Liver (tissue), 9 donors: ENCODE measurements around the gene MTIF2. TPM values are rescaled to one million over a fixed set of nuclear protein-coding genes. Genes with fewer than 3 reads are reported as not detected.
A peak's percentile ranks its signal among the peaks of the same experiment; 100 is the strongest.

Source experiments
- DNase-seq: peaks from one replicate; pipeline ENCODE4 v3.0.0-alpha.2; 2017; ENCODE audit warnings: low spot score
- H3K27ac ChIP-seq, 2 donors: one replicate each; pipeline ENCODE4 v1.7.0; 2013; ENCODE audit warnings: inconsistent platforms in 2 of 2, low read length in 2 of 2, control low read depth in 1 of 2, low read depth in 1 of 2, mild to moderate bottlenecking in 1 of 2
- H3K27me3 ChIP-seq, 4 donors: one replicate each; pipeline versions ENCODE4 v1.6.1 to v1.7.0; 2013; ENCODE audit warnings: low read length in 3 of 4, inconsistent platforms in 1 of 4, mild to moderate bottlenecking in 1 of 4, moderate library complexity in 1 of 4; ENCODE audit not compliant: control insufficient read depth in 4 of 4, insufficient read depth in 4 of 4
- H3K36me3 ChIP-seq, 4 donors: one replicate each; pipeline versions ENCODE4 v1.6.1 to v1.7.0; 2013; ENCODE audit warnings: low read length in 3 of 4, mild to moderate bottlenecking in 3 of 4, low read depth in 1 of 4, moderate library complexity in 1 of 4; ENCODE audit not compliant: control insufficient read depth in 4 of 4, insufficient read depth in 3 of 4
- H3K4me1 ChIP-seq, 4 donors: one replicate each; pipeline versions ENCODE4 v1.6.1 to v1.7.0; 2013; ENCODE audit warnings: low read length in 3 of 4, mild to moderate bottlenecking in 3 of 4, moderate library complexity in 1 of 4; ENCODE audit not compliant: control insufficient read depth in 4 of 4, insufficient read depth in 4 of 4
- H3K4me3 ChIP-seq, 3 donors: one replicate each; pipeline versions ENCODE4 v1.6.1 to v1.7.0; 2013; ENCODE audit warnings: low read length in 3 of 3, control low read depth in 1 of 3, low read depth in 1 of 3, mild to moderate bottlenecking in 1 of 3
- H3K9ac ChIP-seq, 2 donors: one replicate each; pipeline ENCODE4 v1.7.0; 2013; ENCODE audit warnings: low read length in 2 of 2, mild to moderate bottlenecking in 2 of 2, moderate library complexity in 2 of 2, control low read depth in 1 of 2, low read depth in 1 of 2
- H3K9me3 ChIP-seq, 4 donors: one replicate each; pipeline versions ENCODE4 v1.6.1 to v1.7.0; 2013; ENCODE audit warnings: low read length in 3 of 4; ENCODE audit not compliant: control insufficient read depth in 4 of 4
- ATF3 ChIP-seq: IDR thresholded peaks from 2 replicates; pipeline ENCODE4 v1.6.1; 2016; ENCODE audit warnings: antibody characterized with exemption
- CTCF ChIP-seq: fragments of 150-350 bp; IDR thresholded peaks from 2 replicates; pipeline ENCODE4 v1.5.1; 2017; ENCODE audit warnings: improper control_type of control experiment, low read depth, low read length; ENCODE audit not compliant: missing input control
- EGR1 ChIP-seq, 2 donors: IDR thresholded peaks; 2 replicates each; pipeline ENCODE4 v1.6.1; 2016 to 2018; ENCODE audit warnings: antibody characterized with exemption in 2 of 2, low read depth in 2 of 2
- FOXA1 ChIP-seq: IDR thresholded peaks from 2 replicates; pipeline ENCODE4 v1.6.1; 2016; ENCODE audit warnings: antibody characterized with exemption
- FOXA2 ChIP-seq: IDR thresholded peaks from 2 replicates; pipeline ENCODE4 v1.6.1; 2016; ENCODE audit warnings: antibody characterized with exemption
- GABPA ChIP-seq, 2 donors: IDR thresholded peaks in 1 of 2; conservative IDR thresholded peaks in 1 of 2; 2 replicates each; pipeline ENCODE4 v1.6.1; 2016; ENCODE audit warnings: antibody characterized with exemption in 2 of 2, mild to moderate bottlenecking in 1 of 2, moderate library complexity in 1 of 2
- HNF4A ChIP-seq, 2 donors: conservative IDR thresholded peaks; 2 replicates each; pipeline ENCODE4 v1.6.1; 2016; ENCODE audit warnings: antibody characterized with exemption in 2 of 2, mild to moderate bottlenecking in 2 of 2
- JUND ChIP-seq, 2 donors: IDR thresholded peaks; 2 replicates each; pipeline ENCODE4 v1.6.1; 2016; ENCODE audit warnings: antibody characterized with exemption in 2 of 2
- NR2F2 ChIP-seq: IDR thresholded peaks from 2 replicates; pipeline ENCODE4 v1.6.1; 2016; ENCODE audit warnings: antibody characterized with exemption
- RAD21 ChIP-seq, 2 donors: IDR thresholded peaks; 2 replicates each; pipeline ENCODE4 v1.6.1; 2016; ENCODE audit warnings: antibody characterized with exemption in 2 of 2, mild to moderate bottlenecking in 2 of 2
- REST ChIP-seq: IDR thresholded peaks from 2 replicates; pipeline ENCODE4 v1.6.1; 2016; ENCODE audit warnings: antibody characterized with exemption, mild to moderate bottlenecking
- RXRA ChIP-seq, 2 donors: IDR thresholded peaks; 2 replicates each; pipeline ENCODE4 v1.6.1; 2017 to 2018; ENCODE audit warnings: antibody characterized with exemption in 2 of 2, mild to moderate bottlenecking in 1 of 2
- SP1 ChIP-seq: IDR thresholded peaks from 2 replicates; pipeline ENCODE4 v1.6.1; 2018; ENCODE audit warnings: antibody characterized with exemption, mild to moderate bottlenecking
- YY1 ChIP-seq: IDR thresholded peaks from 2 replicates; pipeline ENCODE4 v1.6.1; 2016; ENCODE audit warnings: antibody characterized with exemption, mild to moderate bottlenecking
- ZBTB33 ChIP-seq: IDR thresholded peaks from 2 replicates; pipeline ENCODE4 v1.6.1; 2016; ENCODE audit warnings: antibody characterized with exemption
- WGBS: extraction: QIAGEN DNeasy Blood & Tissue Kit; methylation state at CpG from one replicate; pipeline ENCODE4 v1.1.7; 2013; 5-methylcytosine and 5-hydroxymethylcytosine counted together
- polyA plus RNA-seq, 2 donors: library from polyadenylated mRNA; stranded (reverse) in 1 of 2; unstranded in 1 of 2; fragments of 200-250 nt in 1 of 2; fragments of >200 nt in 1 of 2; fragmentation: Nextera tagmentation in 1 of 2; extraction: Ambion mirVana in 1 of 2; gene quantifications; one replicate each; pipeline versions ENCODE4 v1.2.1 to v1.2.3, GENCODE V29; 2013 to 2015
- total RNA-seq, 2 donors: library from RNA; depleted of rRNA; stranded (reverse); fragments of >200 nt; gene quantifications; one replicate each; pipeline ENCODE4 v1.2.3, GENCODE V29; 2014
- donor health status: healthy.
- donor health status: healthy.
- donor health status: healthy.
- donor health status: healthy.
- donor health status: healthy.

MTIF2 gene
- total and polyA plus RNA-seq, 4 donors = 15.4 to 29.7 (median 18.2) TPM

GRCh38 chr2:55224761-55225261 is 44.2 kb downstream of the MTIF2 start (continued):
- TF ChIP-seq REST (no peak), YY1 (no peak), EGR1 (IDR thresholded peaks at IDR 0.05; ENCODE audit: low read depth in 2 of 2) (no peak), RAD21 (IDR thresholded peaks at IDR 0.05) (no peak), RXRA (IDR thresholded peaks at IDR 0.05) (no peak), ATF3 (no peak), GABPA (IDR thresholded peaks at IDR 0.05 in 1 of 2, conservative IDR thresholded peaks at IDR 0.05 in 1 of 2) (no peak)

GRCh38 chr2:55223958-55224760 is 44.9 kb downstream of the MTIF2 start:
- H3K27me3 ChIP-seq = no peaks in the 10 kb centered on the region
- 87% methylated on average over 25 of the region's 25 CpGs for WGBS
- H3K9me3 ChIP-seq = no peaks in the 10 kb centered on the region
- no peak for TF ChIP-seq GABPA (IDR thresholded peaks at IDR 0.05 in 1 of 2, conservative IDR thresholded peaks at IDR 0.05 in 1 of 2)
- peak in 1 of 2 donors; percentile 21 for TF ChIP-seq RXRA (IDR thresholded peaks at IDR 0.05)
- no peak for TF ChIP-seq JUND (IDR thresholded peaks at IDR 0.05)
- TF ChIP-seq NR2F2 = peak; percentile 55
- peak overlapping the region in 1 of 2 donors; percentile 76 for H3K27ac ChIP-seq
- H3K36me3 ChIP-seq = peaks cover 0 to 2% (median 0%) of the 10 kb centered on the region in 4 donors
- peaks cover 0 to 8% (median 1%) of the 10 kb centered on the region in 4 donors for H3K4me1 ChIP-seq
- no peak overlapping the region for H3K9ac ChIP-seq
- no peak overlapping the region for H3K4me3 ChIP-seq
- no peak for DNase-seq

- Histone ChIP-seq H3K36me3 (no peaks in the 10 kb centered on the region), H3K9me3 (no peaks in the 10 kb centered on the region), H3K27me3 (no peaks in the 10 kb centered on the region), H3K27ac (no peak overlapping the region), H3K4me3 (no peak overlapping the region), H3K4me1 (no peaks in the 10 kb centered on the region), H3K9ac (no peak overlapping the region)
- TF ChIP-seq FOXA2 (no peak), HNF4A (conservative IDR thresholded peaks at IDR 0.05) (no peak), SP1 (no peak), YY1 (no peak), NR2F2 (no peak), RAD21 (IDR thresholded peaks at IDR 0.05) (no peak), REST (no peak), ATF3 (no peak), GABPA (IDR thresholded peaks at IDR 0.05 in 1 of 2, conservative IDR thresholded peaks at IDR 0.05 in 1 of 2) (no peak), JUND (IDR thresholded peaks at IDR 0.05) (no peak), ZBTB33 (no peak), CTCF (no peak), FOXA1 (no peak), EGR1 (IDR thresholded peaks at IDR 0.05; ENCODE audit: low read depth in 2 of 2) (no peak), RXRA (IDR thresholded peaks at IDR 0.05) (no peak)
- no peak for DNase-seq
These were observed 55.2 kb downstream of the MTIF2 start for GRCh38 chr2:55213822-55214221.
